Measurements from ENCODE around the gene MRPS18A.
"Not testable (repeated sequence)": the region's sequence is repeated elsewhere in the genome, so short reads cannot be mapped to it uniquely, and the experiment has no call there.

MRPS18A gene

DNA sequence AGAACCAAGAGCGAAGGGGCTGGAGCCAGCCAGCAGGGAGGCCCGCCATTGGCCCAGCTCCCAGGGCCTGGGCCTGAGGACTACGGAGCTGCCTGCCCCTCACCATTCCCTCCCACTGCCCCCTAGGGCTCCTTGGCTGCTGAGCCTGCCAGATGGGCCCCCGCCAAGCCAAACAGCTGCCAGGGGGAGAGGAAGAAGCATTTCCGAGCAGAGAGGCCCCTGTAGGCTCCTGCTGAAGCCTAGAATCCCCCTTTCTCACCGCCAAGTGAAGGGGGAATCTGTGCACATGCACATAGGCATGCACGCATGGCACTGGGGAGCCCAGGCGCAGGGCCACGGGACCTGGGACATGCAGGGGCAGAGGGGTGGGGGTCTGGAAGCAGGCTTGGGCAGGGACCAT lies 28.5 kb upstream of the MRPS18A start:
- no peak for DNase-seq

DNA sequence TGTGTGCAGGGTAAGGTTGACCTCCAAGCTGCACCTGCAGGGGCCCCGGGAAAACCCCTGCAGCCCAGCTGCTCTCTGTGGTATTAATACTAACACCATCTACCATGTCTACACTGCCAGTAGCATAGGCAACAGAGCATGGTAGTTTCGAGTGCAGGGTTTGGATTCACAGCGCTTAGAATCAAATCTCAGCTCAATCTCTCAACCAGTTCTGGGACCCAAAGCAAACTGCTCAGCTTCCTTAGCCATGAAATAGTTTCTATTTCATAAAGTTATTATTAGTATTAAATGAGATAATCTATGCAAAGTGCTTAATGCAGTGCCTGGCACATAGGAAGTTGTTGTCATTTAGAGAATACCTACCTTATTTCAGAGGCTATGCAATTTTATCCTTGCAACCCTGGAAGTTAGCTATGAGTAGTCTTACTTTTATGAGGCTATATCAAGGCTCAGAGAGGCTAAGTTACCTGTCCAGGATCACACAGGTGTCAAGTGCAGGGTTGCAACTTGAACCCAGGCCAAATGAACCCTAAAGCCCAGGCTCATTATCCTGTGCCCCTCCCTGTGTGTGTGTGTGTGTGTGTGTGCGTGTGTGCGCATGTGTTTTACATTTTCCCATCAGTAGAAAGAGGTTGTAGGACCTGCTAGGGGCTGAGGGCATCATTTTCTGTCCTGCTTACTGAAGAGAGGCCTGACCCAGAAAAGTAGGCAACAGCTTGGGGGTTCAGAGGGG lies 27.6 kb upstream of the MRPS18A start:
- no peak for DNase-seq

DNA sequence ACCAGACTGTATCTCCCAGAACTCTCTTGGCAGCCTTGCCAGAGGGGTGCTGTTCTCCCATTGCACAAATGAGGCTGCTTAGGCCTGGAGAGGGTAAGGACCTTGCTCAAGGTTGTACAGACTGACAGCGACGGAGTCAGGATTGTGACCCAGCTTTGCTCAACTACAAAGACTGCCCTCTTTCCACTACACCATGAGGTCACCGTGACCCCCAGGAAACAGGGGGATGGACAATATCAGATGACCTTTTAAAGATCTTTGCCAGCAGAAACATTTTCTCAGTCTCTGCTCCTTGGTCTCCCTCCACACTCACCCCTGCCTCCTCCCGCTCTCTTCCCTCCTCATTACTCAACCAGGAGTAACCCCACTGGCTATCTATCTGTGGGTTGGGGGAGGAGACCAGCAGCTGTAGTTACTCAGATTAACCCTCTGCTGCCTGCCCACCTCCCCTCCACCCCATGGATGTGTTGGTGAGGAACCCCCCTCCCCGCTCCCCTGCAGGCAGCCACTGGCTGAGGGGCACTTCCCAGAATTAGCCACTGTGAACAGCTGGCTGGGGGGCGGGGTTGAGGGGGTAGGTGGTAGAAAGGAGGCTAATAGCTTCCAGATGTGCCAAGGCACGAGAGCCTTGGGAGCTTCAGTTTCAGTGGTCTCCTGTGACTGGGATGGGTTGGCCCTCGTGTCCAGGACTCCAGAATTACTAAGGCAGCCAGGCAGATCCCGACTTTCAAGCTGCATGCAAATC lies 26.9 kb upstream of the MRPS18A start:
- peak; percentile 86 for DNase-seq

GRCh38 chr6:43713643-43714310 lies 26.2 kb upstream of the MRPS18A start:
- DNase-seq = no peak

DNA sequence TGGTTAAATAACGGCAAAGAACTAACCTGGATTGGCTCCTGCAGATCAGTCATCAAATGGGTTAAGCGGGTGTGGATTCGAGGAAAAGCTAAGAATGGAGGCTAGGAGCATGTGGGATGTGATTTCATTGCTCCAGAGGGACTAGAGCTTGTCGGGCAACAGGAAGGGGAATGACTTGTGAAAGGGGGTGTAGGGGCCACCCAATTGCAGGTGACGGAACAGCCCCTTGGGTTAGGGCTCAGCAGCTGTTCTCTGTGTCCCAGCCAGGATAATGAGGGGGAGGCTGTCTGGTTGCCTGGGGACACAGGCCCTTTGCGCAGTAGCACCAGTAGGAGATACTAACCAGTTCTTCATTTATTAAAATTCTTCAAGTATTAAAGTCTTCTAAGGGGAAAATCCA lies 25.0 kb upstream of the MRPS18A start:
- DNase-seq = no peak

DNA sequence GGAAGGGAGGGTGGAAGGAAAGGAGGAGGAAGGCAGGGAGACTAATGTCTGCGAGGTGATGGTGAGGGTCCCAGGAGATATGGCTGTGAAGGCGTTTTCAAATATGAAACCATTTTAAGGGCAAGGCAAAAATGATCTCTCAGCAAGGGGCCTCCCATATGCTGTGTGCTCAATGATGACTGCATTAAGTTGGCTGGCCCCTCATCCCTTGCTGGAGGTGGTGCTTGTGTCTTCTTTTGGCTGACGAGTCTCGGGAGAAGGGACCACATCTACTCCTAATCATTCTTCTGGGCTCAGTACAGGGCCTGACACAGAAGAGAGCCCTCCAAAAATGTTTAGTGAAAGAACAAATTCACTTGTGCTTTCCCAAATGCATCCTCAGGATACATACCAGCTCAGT lies 23.0 kb upstream of the MRPS18A start:
- DNase-seq = no peak

DNA sequence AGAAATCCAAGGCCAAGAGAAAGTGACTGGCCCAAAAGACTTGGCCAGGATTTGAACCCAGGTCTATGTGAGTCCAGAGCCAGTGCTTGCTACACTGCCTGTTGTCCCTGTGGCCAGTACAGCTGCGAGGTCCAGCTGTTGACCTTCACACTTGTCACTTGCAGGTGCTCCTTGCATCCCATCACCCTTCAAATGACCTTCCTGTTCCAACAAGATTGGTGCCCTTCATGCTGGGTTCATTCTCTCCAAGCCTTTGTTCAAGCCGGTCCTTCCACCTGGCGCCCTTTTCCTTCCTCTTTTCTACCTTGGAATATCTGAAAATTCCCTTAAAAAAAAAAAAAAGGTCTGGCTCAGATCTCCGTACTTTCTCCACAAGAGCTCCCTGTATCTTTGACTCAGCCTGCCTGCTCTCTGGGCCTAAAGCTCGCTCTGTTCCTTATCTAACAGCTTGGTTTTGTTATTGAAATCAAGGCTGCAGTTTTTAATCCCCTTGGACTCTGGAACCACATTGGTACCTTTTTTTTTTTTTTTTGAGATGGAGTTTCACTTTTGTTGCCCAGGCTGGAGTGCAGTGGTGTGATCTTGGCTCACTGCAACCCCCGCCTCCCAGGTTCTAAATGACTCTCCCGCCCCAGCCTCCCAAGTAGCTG lies 22.2 kb upstream of the MRPS18A start:
- no peak for DNase-seq

- DNase-seq = peak; percentile 60
These were observed 21.5 kb upstream of the MRPS18A start for GRCh38 chr6:43708860-43709653.

DNA sequence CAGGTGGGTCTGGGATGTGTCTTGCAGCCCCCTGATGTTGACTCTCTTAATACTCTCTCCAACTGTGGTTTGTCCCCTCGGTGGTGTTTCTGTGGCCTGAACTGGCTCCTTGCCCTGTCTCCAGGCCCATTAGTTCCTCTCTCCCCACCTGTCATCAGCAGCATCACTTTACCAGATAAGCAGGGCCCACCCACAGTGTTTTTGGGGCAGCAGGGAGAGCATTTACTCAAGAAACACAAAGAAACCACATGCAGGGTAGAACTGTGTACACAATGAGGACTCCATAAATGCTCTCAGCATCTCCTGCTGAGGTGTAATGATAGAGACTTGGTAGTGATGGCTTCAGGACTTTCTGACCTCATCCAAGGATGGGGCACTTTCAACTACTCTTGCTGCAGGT lies 20.2 kb upstream of the MRPS18A start:
- DNase-seq = no peak

DNA sequence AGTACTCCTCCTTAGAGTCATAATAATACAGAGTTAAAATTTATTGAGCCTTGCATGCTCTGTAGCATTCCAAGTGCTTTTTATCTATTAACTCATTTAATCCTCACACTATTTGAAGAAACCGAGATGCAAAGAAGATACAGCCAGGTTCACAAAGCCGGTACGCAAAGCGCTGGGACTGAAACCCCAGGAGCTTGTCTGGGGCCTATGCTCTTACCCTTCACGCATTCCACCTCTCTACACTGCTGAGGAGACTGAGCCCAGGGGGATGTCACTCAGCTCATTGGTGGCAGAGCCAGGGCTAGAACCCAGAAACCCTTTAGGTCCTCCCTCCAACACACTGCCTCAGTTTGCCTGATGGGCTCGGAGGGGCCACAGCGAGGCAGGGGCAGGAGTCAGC lies 19.7 kb upstream of the MRPS18A start:
- no peak for DNase-seq

GRCh38 chr6:43706788-43707187 lies 19.2 kb upstream of the MRPS18A start:
- DNase-seq = no peak

GRCh38 chr6:43705996-43706395 lies 18.4 kb upstream of the MRPS18A start:
- no peak for DNase-seq

GRCh38 chr6:43703512-43704429 lies 16.2 kb upstream of the MRPS18A start:
- DNase-seq = no peak

DNA sequence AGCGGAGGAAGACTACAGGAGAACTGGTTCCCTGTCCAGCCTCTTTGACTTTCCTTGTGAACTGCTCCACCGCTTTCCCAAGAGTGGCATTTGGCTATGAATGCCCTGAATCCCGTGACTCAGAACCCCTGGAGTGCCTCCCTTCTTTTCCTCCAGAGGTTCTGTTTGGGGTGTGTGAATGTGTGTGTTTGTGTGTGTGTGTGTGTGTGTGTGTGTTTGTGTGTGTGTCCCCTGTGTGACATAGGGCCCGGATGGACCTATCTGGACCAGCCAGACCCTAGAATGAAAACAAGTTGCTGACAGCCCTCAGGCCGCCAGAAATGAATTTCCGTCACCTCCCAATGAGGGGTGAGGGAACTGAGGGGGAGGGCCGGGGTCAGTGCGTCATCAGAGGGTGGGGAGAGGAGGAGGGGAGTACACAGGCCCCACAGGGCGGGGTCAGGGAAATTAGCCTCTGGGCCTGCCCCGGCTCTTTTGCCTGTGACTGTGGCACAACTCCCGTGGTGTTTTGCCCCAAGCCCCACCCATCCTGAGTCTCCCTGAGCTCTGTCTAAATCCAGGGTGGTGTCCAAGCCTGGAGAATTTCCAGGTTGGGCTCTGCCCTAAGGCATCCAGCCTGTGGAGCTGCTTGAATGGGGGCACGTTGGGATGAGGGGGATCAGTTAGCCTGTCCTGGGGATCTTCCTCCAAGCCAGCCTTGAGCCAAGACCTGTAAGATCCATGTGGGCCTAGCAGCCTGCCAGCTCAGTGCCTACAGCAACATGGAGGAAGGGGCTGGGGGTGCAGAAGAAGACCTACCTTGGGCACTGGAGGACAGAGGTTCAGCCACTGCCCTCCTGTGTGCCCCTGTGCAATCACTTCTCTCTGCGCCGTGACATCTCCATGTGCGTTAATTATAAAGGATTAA lies 15.2 kb upstream of the MRPS18A start:
- peak; percentile 95 for DNase-seq

- DNase-seq = no peak
These were observed 14.6 kb upstream of the MRPS18A start for GRCh38 chr6:43702171-43702533.

GRCh38 chr6:43700939-43701560 lies 13.5 kb upstream of the MRPS18A start:
- not testable (repeated sequence) for DNase-seq

GRCh38 chr6:43699564-43700186 lies 12.1 kb upstream of the MRPS18A start:
- DNase-seq = no peak

GRCh38 chr6:43698584-43699349 lies 11.2 kb upstream of the MRPS18A start:
- DNase-seq = peak; percentile 40

DNA sequence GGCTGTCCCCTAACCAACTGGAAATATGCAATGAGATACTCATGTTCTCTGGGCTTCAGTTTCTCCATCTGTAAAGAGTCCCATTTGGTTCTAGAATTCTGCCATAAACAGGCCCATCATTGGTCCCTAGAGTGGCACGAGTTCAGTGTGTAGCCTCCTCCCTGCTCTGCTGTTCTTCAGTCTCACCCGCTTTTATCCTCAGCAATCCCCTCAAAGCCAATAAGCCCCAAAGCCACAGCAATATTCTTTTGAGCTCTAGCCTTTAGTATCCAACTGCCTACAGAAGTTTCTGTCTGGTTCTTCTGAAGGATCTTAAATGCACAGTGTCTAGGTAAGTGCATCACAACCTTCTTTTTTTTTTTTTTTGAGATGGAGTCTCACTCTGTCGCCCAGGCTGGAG lies 9.8 kb upstream of the MRPS18A start:
- DNase-seq = no peak

Measured in fibroblast of skin of right quadriceps (primary cell).